Endothelial cell of umbilical vein (primary cell): ENCODE results near the gene USB1. TPM values are rescaled to one million over a fixed set of nuclear protein-coding genes. Genes with fewer than 3 reads are reported as not detected.

Experiments used
- BruUV-seq: library from RNA; stranded (reverse); fragments of 400-500 nt; replicated peaks from 2 replicates; lab custom pipeline; 2021; lab: Mats Ljungman, UMichigan
- CTCF ChIA-PET: fragments of 300-600, 350-600 bp; sonication (Branson Sonifier 250); formaldehyde crosslinking; loops from one replicate; lab custom pipeline; 2021; ENCODE audit warnings: antibody characterized with exemption, inconsistent platforms; lab: Charles Lee
- POLR2A ChIA-PET: fragments of 300-600, 350-600 bp; sonication (Branson Sonifier 250); formaldehyde crosslinking; loops from one replicate; lab custom pipeline; 2021; ENCODE audit warnings: antibody characterized with exemption, inconsistent platforms; lab: Charles Lee
- DNase-seq: peaks from one replicate; pipeline ENCODE4 v3.0.0-alpha.2; 2011; ENCODE audit warnings: low read depth, low spot score
- FAIRE-seq: peaks from 2 replicates; lab custom pipeline; 2011; peaks lifted over from hg19 to GRCh38; lab: Jason Lieb, UNC
- H2AFZ ChIP-seq: 2 replicates; pipeline ENCODE4 v1.6.0; 2012; ENCODE audit warnings: low read depth, low read length, control low read depth, inconsistent platforms
- H3K27ac ChIP-seq: 2 replicates; pipeline ENCODE4 v1.5.1; 2011; ENCODE audit warnings: low read depth, mild to moderate bottlenecking, control low read depth, low read length, moderate library complexity; ENCODE audit not compliant: insufficient read depth
- H3K27me3 ChIP-seq, 2 experiments: 2 replicates each; pipeline versions ENCODE4 v1.6.0 to v1.6.1; 2011; ENCODE audit warnings: low read length in 2 of 2, mixed read lengths in 1 of 2; ENCODE audit not compliant: control insufficient read depth in 2 of 2, insufficient read depth in 2 of 2
- H3K36me3 ChIP-seq, 2 experiments: 2 replicates in 1 of 2; 3 replicates in 1 of 2; pipeline ENCODE4 v1.5.1; 2011; ENCODE audit warnings: low read length in 2 of 2, mild to moderate bottlenecking in 1 of 2, moderate library complexity in 1 of 2; ENCODE audit not compliant: control insufficient read depth in 2 of 2, insufficient read depth in 2 of 2; ENCODE audit errors: extremely low read depth in 1 of 2
- H3K4me1 ChIP-seq: 3 replicates; pipeline ENCODE4 v1.5.1; 2011; ENCODE audit warnings: mild to moderate bottlenecking, low read length; ENCODE audit not compliant: control insufficient read depth, insufficient read depth; ENCODE audit errors: extremely low read depth
- H3K4me2 ChIP-seq: 2 replicates; pipeline ENCODE4 v1.6.1; 2011; ENCODE audit warnings: low read length, control low read depth, mixed read lengths; ENCODE audit not compliant: insufficient read depth
- H3K4me3 ChIP-seq, 3 experiments: fragments of 200-600 bp in 1 of 3; sonication (generic), shearing (Covaris generic) in 1 of 3; replicated peaks in 1 of 3; 2 replicates each; pipeline ENCODE4 v1.5.1; 2011 to 2016; ENCODE audit warnings: control low read depth in 3 of 3, low read length in 3 of 3, mild to moderate bottlenecking in 2 of 3, inconsistent platforms in 1 of 3, low read depth in 1 of 3, moderate library complexity in 1 of 3; ENCODE audit not compliant: insufficient read depth in 1 of 3
- H3K79me2 ChIP-seq: 2 replicates; pipeline ENCODE4 v1.6.0; 2012; ENCODE audit warnings: low read length, inconsistent platforms; ENCODE audit not compliant: control insufficient read depth, insufficient read depth
- H3K9ac ChIP-seq: replicated peaks from 2 replicates; pipeline ENCODE3; 2011; ENCODE audit warnings: low read length, control low read depth; ENCODE audit not compliant: insufficient read depth; ENCODE audit errors: extremely low read depth
- H3K9me1 ChIP-seq: replicated peaks from 3 replicates; pipeline ENCODE4 v1.6.0; 2011; ENCODE audit warnings: mild to moderate bottlenecking, low read length; ENCODE audit not compliant: control insufficient read depth, insufficient read depth; ENCODE audit errors: extremely low read depth
- H3K9me3 ChIP-seq: replicated peaks from 2 replicates; pipeline ENCODE4 v1.5.1; 2012; ENCODE audit warnings: low read length, inconsistent platforms; ENCODE audit not compliant: control insufficient read depth, insufficient read depth
- H4K20me1 ChIP-seq: replicated peaks from 2 replicates; pipeline ENCODE3; 2011; ENCODE audit warnings: mild to moderate bottlenecking, low read length; ENCODE audit not compliant: control insufficient read depth, insufficient read depth; ENCODE audit errors: extremely low read depth
- CTCF ChIP-seq, 2 donors: IDR thresholded peaks; 1 replicate in 1 of 2; 2 replicates in 1 of 2; pipeline ENCODE4 v1.5.1; 2011; ENCODE audit warnings: low read length in 2 of 2, mild to moderate bottlenecking in 2 of 2, moderate library complexity in 2 of 2, control low read depth in 1 of 2, inconsistent platforms in 1 of 2, low read depth in 1 of 2; ENCODE audit not compliant: insufficient read depth in 1 of 2; ENCODE audit errors: extremely low read depth in 1 of 2
- EZH2 ChIP-seq: IDR thresholded peaks from 2 replicates; pipeline ENCODE4 v1.6.1; 2012; ENCODE audit warnings: borderline replicate concordance, low read depth, mild to moderate bottlenecking, moderate library complexity, low read length, inconsistent platforms; ENCODE audit not compliant: severe bottlenecking
- FOS ChIP-seq: IDR thresholded peaks from 2 replicates; pipeline ENCODE4 v1.6.1; 2011; ENCODE audit warnings: mild to moderate bottlenecking, low read length, moderate library complexity, borderline replicate concordance; ENCODE audit not compliant: insufficient read depth
- GATA2 ChIP-seq: IDR thresholded peaks from 2 replicates; pipeline ENCODE4 v1.7.0; 2011; ENCODE audit warnings: low read depth, mild to moderate bottlenecking, moderate library complexity, mixed read lengths, low read length; ENCODE audit not compliant: insufficient read length, insufficient read depth
- JUN ChIP-seq: IDR thresholded peaks from 2 replicates; pipeline ENCODE4 v1.6.1; 2011; ENCODE audit warnings: borderline replicate concordance, low read depth; ENCODE audit not compliant: insufficient read length, insufficient read depth
- MAX ChIP-seq: IDR thresholded peaks from 2 replicates; pipeline ENCODE4 v1.6.1; 2011; ENCODE audit not compliant: insufficient read depth, insufficient read length
- MYC ChIP-seq: IDR thresholded peaks from one replicate; pipeline ENCODE4 v1.6.1; 2011; ENCODE audit warnings: mild to moderate bottlenecking, low read depth, low read length
- POLR2A ChIP-seq: IDR thresholded peaks from 2 replicates; pipeline ENCODE4 v1.6.1; 2012; ENCODE audit warnings: low read depth, mild to moderate bottlenecking, control low read depth, low read length
- POLR2AphosphoS5 ChIP-seq: IDR thresholded peaks from 2 replicates; pipeline ENCODE4 v1.6.1; 2012; ENCODE audit warnings: low read depth, mild to moderate bottlenecking, control low read depth, low read length, moderate library complexity; ENCODE audit not compliant: insufficient read depth
- dilution Hi-C: fragments of 300-500 bp; cut with MboI; formaldehyde crosslinking; loops from one replicate; pipeline ENCODE4 v1.15.0; 2019; ENCODE audit warnings: low sequenced_read_pairs; ENCODE audit not compliant: extremely low pct_ligation_motif_present
- intact Hi-C: fragments of 100-400 bp; cut with micrococcal nuclease; formaldehyde crosslinking; loops from one replicate; pipeline ENCODE4 v1.10.0; 2022
- polyA plus RNA-seq, 4 experiments: library from polyadenylated mRNA; depleted of rRNA in 3 of 4; stranded (reverse) in 3 of 4; unstranded in 1 of 4; fragments of >200 nt; gene quantifications; 2 replicates each; pipeline versions ENCODE4 v1.2.1 to v1.2.3, GENCODE V29; 2011 to 2012; ENCODE audit warnings: missing spikeins in 1 of 4
- total RNA-seq: library from RNA; stranded (reverse); gene quantifications from 2 replicates; pipeline ENCODE4 v1.2.3, GENCODE V29; 2021

USB1 gene
- total and polyA plus RNA-seq, 2 donors (not counting 3 experiments of a cell fraction or from before 2014, with no cell fraction given), result 64.6 to 83.8 TPM

- BruUV-seq, result no TSS peak
- dilution Hi-C loops, result no loop called here
These were observed 22.1 kb upstream of the USB1 start for GRCh38 chr16:57979006-57979585.

More at GRCh38 chr16:57979006-57979585, 22.1 kb upstream of the USB1 start:
- intact Hi-C loops, result no loop called here
- no peaks in the 10 kb centered on the region for H3K36me3 ChIP-seq
- no peak overlapping the region for H2AFZ ChIP-seq
- no peaks in the 10 kb centered on the region for H3K79me2 ChIP-seq
- FAIRE-seq, result no peak
- no peak overlapping the region for H3K9ac ChIP-seq
- H3K4me2 ChIP-seq, result no peak overlapping the region
- no peak overlapping the region for H3K27ac ChIP-seq
- no peaks in the 10 kb centered on the region for H3K9me3 ChIP-seq
- no peaks in the 10 kb centered on the region for H3K9me1 ChIP-seq
- no peaks in the 10 kb centered on the region for H4K20me1 ChIP-seq
- DNase-seq, result no peak
- ChIA-PET POLR2A (no interaction called here), CTCF (interaction anchor here (1.2 kb wide), 1 partner anchor 11 kb away, joined by 3 read pairs; no protein-coding TSS in a partner anchor)
- H3K4me1 ChIP-seq, result no peaks in the 10 kb centered on the region
- TF ChIP-seq POLR2AphosphoS5, result no peak
- TF ChIP-seq MYC, result no peak
- no peak for TF ChIP-seq GATA2
- TF ChIP-seq JUN, result no peak
- no peak for TF ChIP-seq POLR2A
- no peak for TF ChIP-seq CTCF (IDR thresholded peaks at IDR 0.05; ENCODE audit: extremely low read depth in 1 of 2, insufficient read depth in 1 of 2, low read depth in 1 of 2, low read length in 2 of 2)
- TF ChIP-seq MAX, result no peak
- TF ChIP-seq EZH2, result no peak
- no peak for TF ChIP-seq FOS
- H3K4me3 ChIP-seq, result no peak overlapping the region
- H3K27me3 ChIP-seq, result peaks cover 0 to 3% of the 10 kb centered on the region in 2 experiments
